Osteocyte (in vitro differentiated cells): ENCODE data around the gene CCDC146. TPM values are rescaled to one million over a fixed set of nuclear protein-coding genes. Genes with fewer than 3 reads are reported as not detected.

ENCODE experiments used
- DNase-seq: peaks from one replicate; pipeline ENCODE4 v3.0.0; 2021; ENCODE audit warnings: mixed read lengths; ENCODE audit not compliant: unreplicated experiment; ENCODE audit errors: extremely low spot score
- H3K27ac Mint-ChIP-seq: one replicate; pipeline ENCODE4 v1.8.0; 2021; ENCODE audit warnings: mild to moderate bottlenecking, mixed read lengths; ENCODE audit not compliant: unreplicated experiment
- H3K27me3 Mint-ChIP-seq: one replicate; pipeline ENCODE4 v1.8.0; 2021; ENCODE audit warnings: mixed read lengths; ENCODE audit not compliant: unreplicated experiment
- H3K36me3 Mint-ChIP-seq: one replicate; pipeline ENCODE4 v1.8.0; 2021; ENCODE audit warnings: mixed read lengths; ENCODE audit not compliant: unreplicated experiment
- H3K4me1 Mint-ChIP-seq: one replicate; pipeline ENCODE4 v1.8.0; 2021; ENCODE audit warnings: mixed read lengths; ENCODE audit not compliant: unreplicated experiment
- H3K4me3 Mint-ChIP-seq: one replicate; pipeline ENCODE4 v1.8.0; 2021; ENCODE audit warnings: mild to moderate bottlenecking, moderate library complexity, mixed read lengths; ENCODE audit not compliant: unreplicated experiment
- H3K9me3 Mint-ChIP-seq: one replicate; pipeline ENCODE4 v1.8.0; 2021; ENCODE audit warnings: mixed read lengths; ENCODE audit not compliant: unreplicated experiment
- CTCF ChIP-seq: fragments of 200-600 bp; sonication (generic); IDR thresholded peaks from 2 replicates; pipeline ENCODE4 v1.5.0; 2021; ENCODE audit warnings: antibody characterized with exemption, mild to moderate bottlenecking, moderate library complexity
- total RNA-seq: library from RNA; stranded (reverse); gene quantifications from 2 replicates; pipeline ENCODE4 v1.2.1, GENCODE V29; 2021

Gene CCDC146
- total RNA-seq, 1 donor from 2014 or later = 5.1 TPM

- TF ChIP-seq CTCF = no peak
- Mint-ChIP-seq H3K27me3 (no peaks in the 10 kb centered on the region), H3K4me1 (no peaks in the 10 kb centered on the region), H3K36me3 (no peaks in the 10 kb centered on the region), H3K27ac (no peak overlapping the region), H3K9me3 (no peaks in the 10 kb centered on the region), H3K4me3 (no peak overlapping the region)
- no peak for DNase-seq
Observed at GRCh38 chr7:77306231-77307067, 184.0 kb downstream of the CCDC146 start.

DNA sequence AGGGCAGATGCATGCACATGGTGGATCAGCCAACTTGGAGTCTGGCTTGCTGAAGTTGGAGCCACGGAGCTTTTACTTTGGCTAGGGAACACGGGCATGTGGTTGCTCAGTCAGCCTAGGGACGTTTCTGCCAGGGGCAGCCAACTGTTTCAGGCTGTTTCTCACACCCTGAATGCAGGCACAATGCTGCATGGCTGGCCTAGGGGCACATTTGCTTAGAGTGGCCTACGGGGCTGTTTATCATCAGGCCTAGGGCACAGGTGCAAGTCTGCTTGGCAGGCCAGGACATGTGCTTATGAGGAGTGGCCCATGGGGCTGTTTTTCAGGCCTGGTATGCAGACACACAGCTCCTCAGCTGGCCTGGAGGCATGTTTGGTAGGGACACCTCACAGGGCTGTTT, 186.4 kb downstream of the CCDC146 start:
- Mint-ChIP-seq H3K9me3 (no peaks in the 10 kb centered on the region), H3K36me3 (no peaks in the 10 kb centered on the region), H3K27me3 (no peaks in the 10 kb centered on the region), H3K4me1 (no peaks in the 10 kb centered on the region), H3K27ac (no peak overlapping the region), H3K4me3 (no peak overlapping the region)
- TF ChIP-seq CTCF = no peak
- no peak for DNase-seq

DNA sequence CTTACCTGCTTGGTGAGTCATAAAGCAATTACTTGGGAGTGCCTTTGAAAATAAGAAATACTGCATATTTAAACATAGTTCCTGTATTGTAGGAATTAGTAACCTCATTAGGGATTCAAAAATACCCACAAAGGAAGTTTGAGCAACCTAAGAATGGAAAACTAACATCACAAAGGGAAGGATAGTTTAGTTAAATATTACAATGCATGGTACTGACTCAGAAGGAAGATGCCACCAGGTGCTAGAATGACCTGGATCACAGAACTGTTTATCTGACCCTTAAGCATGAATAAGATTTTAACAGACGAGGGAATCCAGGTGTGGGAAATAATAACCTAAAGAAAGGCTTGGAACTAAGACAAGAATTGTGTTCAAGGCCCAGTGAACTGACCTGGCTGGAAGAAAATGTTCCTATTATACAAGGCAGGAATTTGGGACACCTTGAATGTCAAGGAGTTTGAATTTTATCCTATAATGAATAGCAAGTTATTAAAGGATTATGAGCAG, 187.4 kb downstream of the CCDC146 start:
- Mint-ChIP-seq H3K9me3 (no peaks in the 10 kb centered on the region), H3K4me1 (no peaks in the 10 kb centered on the region), H3K27ac (no peak overlapping the region), H3K4me3 (no peak overlapping the region), H3K27me3 (no peaks in the 10 kb centered on the region), H3K36me3 (no peaks in the 10 kb centered on the region)
- DNase-seq = no peak
- no peak for TF ChIP-seq CTCF

DNA sequence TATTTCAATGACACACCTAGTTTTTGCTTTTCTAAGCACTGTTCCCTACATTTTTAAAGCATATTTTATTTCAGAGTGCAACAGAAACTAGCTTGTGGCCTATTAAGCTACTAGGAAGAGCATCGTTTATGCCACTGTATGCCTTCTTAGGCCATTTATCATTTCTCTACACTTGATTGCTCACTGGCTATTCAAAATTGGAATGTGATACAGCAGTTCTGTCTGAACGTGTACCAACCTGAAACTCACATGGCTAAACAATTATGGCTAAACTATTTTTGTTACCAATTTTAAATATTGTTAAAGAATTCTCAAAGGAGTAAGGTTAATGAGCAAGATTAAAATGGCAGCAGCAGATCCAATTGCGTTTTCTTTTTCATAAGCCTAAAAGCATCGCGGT, 188.6 kb downstream of the CCDC146 start:
- no peak for DNase-seq

More for the DNA sequence above, 188.6 kb downstream of the CCDC146 start:
- Mint-ChIP-seq H3K4me3 (no peak overlapping the region), H3K27me3 (no peaks in the 10 kb centered on the region), H3K9me3 (no peaks in the 10 kb centered on the region), H3K36me3 (no peaks in the 10 kb centered on the region), H3K4me1 (no peaks in the 10 kb centered on the region), H3K27ac (no peak overlapping the region)
- no peak for TF ChIP-seq CTCF
